Stomach (tissue), 4 donors: ENCODE results near the gene TMEM62.

ENCODE experiments used
- EP300 ChIP-seq: sonication (generic); formaldehyde crosslinking; IDR thresholded peaks from one replicate; pipeline ENCODE4 v1.6.1; 2017; ENCODE audit warnings: antibody characterized with exemption
- POLR2A ChIP-seq, 4 donors: fragments of 450-650 bp; IDR thresholded peaks; one replicate each; pipeline ENCODE4 v1.6.1; 2016; ENCODE audit warnings: antibody characterized with exemption in 4 of 4, control low read depth in 2 of 4, mild to moderate bottlenecking in 1 of 4, moderate library complexity in 1 of 4
- POLR2AphosphoS5 ChIP-seq, 3 donors: sonication (generic); formaldehyde crosslinking; IDR thresholded peaks; one replicate each; pipeline ENCODE4 v1.6.1; 2016; ENCODE audit warnings: antibody characterized with exemption in 3 of 3

DNA sequence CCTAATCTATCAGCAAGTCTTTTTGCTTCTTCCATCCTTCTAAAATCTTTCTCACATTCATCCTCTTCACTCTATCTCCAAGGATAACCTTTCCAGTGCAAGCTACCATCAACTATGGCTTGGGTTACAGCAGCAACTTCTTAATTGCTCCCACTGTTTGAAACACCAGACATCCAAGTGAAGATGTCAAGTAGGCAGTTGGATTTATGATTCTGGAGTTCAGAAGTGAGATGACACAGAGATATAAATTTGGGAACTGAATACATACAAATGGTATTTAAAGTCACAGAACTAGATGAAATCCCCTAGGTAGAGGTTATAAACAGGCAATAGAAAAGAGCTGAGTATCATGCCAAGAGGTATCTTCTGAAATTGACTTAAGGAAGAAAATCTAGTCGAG is 31.2 kb upstream of the TMEM62 start:
- no peak for TF ChIP-seq EP300
- no peak for TF ChIP-seq POLR2A (IDR thresholded peaks at IDR 0.05)
- TF ChIP-seq POLR2AphosphoS5 (IDR thresholded peaks at IDR 0.05) = no peak
